Activated CD4-positive, alpha-beta T cell treated with anti-CD3 and anti-CD28 coated beads, Interleukin-2, amount 10 ng/mL, durations not matched to agents 7 days and 5 days (primary cell): ENCODE results near the gene LGALS9. TPM values are rescaled to one million over a fixed set of nuclear protein-coding genes. Genes with fewer than 3 reads are reported as not detected.
A peak's percentile ranks its signal among the peaks of the same experiment; 100 is the strongest.
"Not testable (repeated sequence)": the region's sequence is repeated elsewhere in the genome, so short reads cannot be mapped to it uniquely, and the experiment has no call there.

Experiments used
- CTCF ChIA-PET: fragments of 350-600 bp; sonication (Branson Sonifier 250); formaldehyde crosslinking; loops from one replicate; lab custom pipeline; 2021; ENCODE audit warnings: antibody characterized with exemption; lab: Charles Lee
- POLR2A ChIA-PET: fragments of 350-600 bp; sonication (Branson Sonifier 250); formaldehyde crosslinking; loops from one replicate; lab custom pipeline; 2021; ENCODE audit warnings: antibody characterized with exemption; lab: Charles Lee
- DNase-seq: peaks from one replicate; pipeline ENCODE4 v3.0.0-alpha.2; 2020
- H3K27ac Mint-ChIP-seq: one replicate; pipeline ENCODE4 v1.8.0; 2021; ENCODE audit warnings: mild to moderate bottlenecking, moderate library complexity, mixed read lengths
- H3K27me3 Mint-ChIP-seq: one replicate; pipeline ENCODE4 v1.8.0; 2021; ENCODE audit warnings: mixed read lengths
- H3K36me3 Mint-ChIP-seq: one replicate; pipeline ENCODE4 v1.8.0; 2021; ENCODE audit warnings: low read depth, mixed read lengths
- H3K4me1 Mint-ChIP-seq: one replicate; pipeline ENCODE4 v1.8.0; 2021; ENCODE audit warnings: mixed read lengths
- H3K4me3 Mint-ChIP-seq: one replicate; pipeline ENCODE4 v1.8.0; 2021; ENCODE audit warnings: mild to moderate bottlenecking, moderate library complexity, mixed read lengths
- H3K9me3 Mint-ChIP-seq: one replicate; pipeline ENCODE4 v1.8.0; 2021; ENCODE audit warnings: mixed read lengths
- total RNA-seq, 2 experiments: library from RNA; stranded (reverse); gene quantifications; one replicate each; pipeline ENCODE4 v1.2.3, GENCODE V29; 2021

Gene LGALS9
- total RNA-seq, 2 experiments from 2014 or later = 223 to 233 TPM

GRCh38 chr17:27621942-27622559, 8.9 kb upstream of the LGALS9 start:
- Mint-ChIP-seq H3K4me1 (peaks cover 20% of the 10 kb centered on the region), H3K9me3 (no peaks in the 10 kb centered on the region), H3K27me3 (no peaks in the 10 kb centered on the region), H3K4me3 (no peak overlapping the region), H3K27ac (peak overlapping the region; percentile 64), H3K36me3 (peaks cover 47% of the 10 kb centered on the region)
- no peak for DNase-seq
- CTCF ChIA-PET = interaction anchor here (0.6 to 2.7 kb wide), 6 partner anchors 8 to 331 kb away, joined by 3 to 9 read pairs (median 4); partner anchors contain the start of gene LGALS9
- POLR2A ChIA-PET = no interaction called here

- no peak for DNase-seq
- CTCF ChIA-PET = interaction anchor here (0.9 to 2.7 kb wide), 3 partner anchors 9 to 20 kb away, joined by 3 to 9 read pairs (median 4); partner anchors contain the start of gene LGALS9
- Mint-ChIP-seq H3K4me1 (peaks cover 25% of the 10 kb centered on the region), H3K9me3 (no peaks in the 10 kb centered on the region), H3K27me3 (no peaks in the 10 kb centered on the region), H3K27ac (peak overlapping the region; percentile 23), H3K4me3 (no peak overlapping the region), H3K36me3 (peaks cover 41% of the 10 kb centered on the region)
- POLR2A ChIA-PET = no interaction called here
Measured at GRCh38 chr17:27622986-27623385, 8.0 kb upstream of the LGALS9 start.

- ChIA-PET POLR2A (no interaction called here), CTCF (interaction anchor here (1.4 to 2.7 kb wide), 2 partner anchors 8 to 21 kb away, joined by 4 to 9 read pairs; partner anchors contain the start of gene LGALS9)
- no peak overlapping the region for H3K27ac Mint-ChIP-seq
- H3K27me3 Mint-ChIP-seq = no peaks in the 10 kb centered on the region
- peaks cover 39% of the 10 kb centered on the region for H3K36me3 Mint-ChIP-seq
- no peak for DNase-seq
- H3K4me1 Mint-ChIP-seq = peaks cover 31% of the 10 kb centered on the region
- H3K9me3 Mint-ChIP-seq = no peaks in the 10 kb centered on the region
- H3K4me3 Mint-ChIP-seq = no peak overlapping the region
Measured at GRCh38 chr17:27623614-27624013, 7.4 kb upstream of the LGALS9 start.

- no peak for DNase-seq
- Mint-ChIP-seq H3K4me1 (peaks cover 39% of the 10 kb centered on the region), H3K9me3 (no peaks in the 10 kb centered on the region), H3K4me3 (no peak overlapping the region), H3K27ac (peak overlapping the region; percentile 20), H3K27me3 (no peaks in the 10 kb centered on the region), H3K36me3 (peaks cover 37% of the 10 kb centered on the region)
- ChIA-PET CTCF (no interaction called here), POLR2A (no interaction called here)
Measured at GRCh38 chr17:27624539-27624938, 6.4 kb upstream of the LGALS9 start.

GRCh38 chr17:27625856-27626255, 5.1 kb upstream of the LGALS9 start:
- ChIA-PET CTCF (interaction anchor here (0.8 kb wide), 1 partner anchor 18 kb away, joined by 3 read pairs; no protein-coding TSS in a partner anchor), POLR2A (no interaction called here)
- Mint-ChIP-seq H3K36me3 (peaks cover 34% of the 10 kb centered on the region), H3K27ac (no peak overlapping the region), H3K4me1 (peaks cover 39% of the 10 kb centered on the region), H3K4me3 (no peak overlapping the region), H3K9me3 (no peaks in the 10 kb centered on the region), H3K27me3 (no peaks in the 10 kb centered on the region)
- no peak for DNase-seq

GRCh38 chr17:27627514-27627913, 3.5 kb upstream of the LGALS9 start:
- DNase-seq = no peak
- Mint-ChIP-seq H3K4me1 (peaks cover 38% of the 10 kb centered on the region), H3K27me3 (no peaks in the 10 kb centered on the region), H3K27ac (no peak overlapping the region), H3K4me3 (no peak overlapping the region), H3K9me3 (no peaks in the 10 kb centered on the region), H3K36me3 (peaks cover 35% of the 10 kb centered on the region)
- ChIA-PET POLR2A (no interaction called here), CTCF (interaction anchor here (1.6 kb wide), 1 partner anchor 24 kb away, joined by 3 read pairs; no protein-coding TSS in a partner anchor)

GRCh38 chr17:27628376-27628775, 2.6 kb upstream of the LGALS9 start:
- Mint-ChIP-seq H3K27me3 (no peaks in the 10 kb centered on the region), H3K4me3 (no peak overlapping the region), H3K36me3 (peaks cover 33% of the 10 kb centered on the region), H3K9me3 (no peaks in the 10 kb centered on the region), H3K27ac (peak overlapping the region; percentile 73), H3K4me1 (peaks cover 45% of the 10 kb centered on the region)
- CTCF ChIA-PET = interaction anchor here (1.0 to 1.6 kb wide), 2 partner anchors 19 to 25 kb away, joined by 3 read pairs; no protein-coding TSS in a partner anchor
- POLR2A ChIA-PET = no interaction called here
- peak; percentile 15 for DNase-seq

- H3K27ac Mint-ChIP-seq = peak overlapping the region; percentile 73
- POLR2A ChIA-PET, H3K9me3 Mint-ChIP-seq, H3K27me3 Mint-ChIP-seq, DNase-seq, H3K4me3 Mint-ChIP-seq: not testable (repeated sequence)
- peaks cover 53% of the 10 kb centered on the region for H3K4me1 Mint-ChIP-seq
- H3K36me3 Mint-ChIP-seq = peaks cover 31% of the 10 kb centered on the region
- CTCF ChIA-PET = interaction anchor here (1.0 to 2.4 kb wide), 3 partner anchors 19 to 26 kb away, joined by 3 to 5 read pairs (median 3); no protein-coding TSS in a partner anchor
Measured at GRCh38 chr17:27629260-27629659, 1.7 kb upstream of the LGALS9 start.

- Mint-ChIP-seq H3K36me3 (peaks cover 34% of the 10 kb centered on the region), H3K4me3 (peak overlapping the region; percentile 94), H3K9me3 (no peaks in the 10 kb centered on the region), H3K27ac (peak overlapping the region; percentile 94), H3K27me3 (no peaks in the 10 kb centered on the region), H3K4me1 (peaks cover 65% of the 10 kb centered on the region)
- POLR2A ChIA-PET = interaction anchor here (1.2 kb wide), 1 partner anchor 150 kb away, joined by 3 read pairs; no protein-coding TSS in a partner anchor
- CTCF ChIA-PET = interaction anchor here (1.5 to 2.4 kb wide), 4 partner anchors 9 to 28 kb away, joined by 3 to 9 read pairs (median 6); no protein-coding TSS in a partner anchor
- DNase-seq = peak; percentile 29
Measured at GRCh38 chr17:27631411-27631760, 398 bp downstream of the LGALS9 start.

GRCh38 chr17:27631897-27632725, 1.1 kb downstream of the LGALS9 start:
- ChIA-PET POLR2A (interaction anchor here (1.2 kb wide), 1 partner anchor 151 kb away, joined by 3 read pairs; no protein-coding TSS in a partner anchor), CTCF (interaction anchor here (0.9 to 2.3 kb wide), 5 partner anchors 10 to 299 kb away, joined by 3 to 9 read pairs (median 3); no protein-coding TSS in a partner anchor)
- peak overlapping the region; percentile 94 for H3K4me3 Mint-ChIP-seq
- peaks cover 31% of the 10 kb centered on the region for H3K36me3 Mint-ChIP-seq
- H3K27me3 Mint-ChIP-seq = no peaks in the 10 kb centered on the region
- H3K27ac Mint-ChIP-seq = peak overlapping the region; percentile 94
- no peaks in the 10 kb centered on the region for H3K9me3 Mint-ChIP-seq
- H3K4me1 Mint-ChIP-seq = peaks cover 65% of the 10 kb centered on the region
- DNase-seq = no peak

GRCh38 chr17:27632766-27633165, 1.8 kb downstream of the LGALS9 start:
- DNase-seq, POLR2A ChIA-PET, H3K9me3 Mint-ChIP-seq, H3K27me3 Mint-ChIP-seq: not testable (repeated sequence)
- peak overlapping the region; percentile 94 for H3K4me3 Mint-ChIP-seq
- peaks cover 31% of the 10 kb centered on the region for H3K36me3 Mint-ChIP-seq
- H3K4me1 Mint-ChIP-seq = peaks cover 63% of the 10 kb centered on the region
- CTCF ChIA-PET = interaction anchor here (0.9 to 2.3 kb wide), 4 partner anchors 11 to 300 kb away, joined by 3 to 9 read pairs (median 4); no protein-coding TSS in a partner anchor
- H3K27ac Mint-ChIP-seq = peak overlapping the region; percentile 83

GRCh38 chr17:27633312-27634025, 2.5 kb downstream of the LGALS9 start:
- no peaks in the 10 kb centered on the region for H3K27me3 Mint-ChIP-seq
- CTCF ChIA-PET = interaction anchor here (0.8 to 0.9 kb wide), 2 partner anchors 21 to 31 kb away, joined by 3 read pairs; no protein-coding TSS in a partner anchor
- H3K27ac Mint-ChIP-seq = peak overlapping the region; percentile 83
- POLR2A ChIA-PET = no interaction called here
- peaks cover 31% of the 10 kb centered on the region for H3K36me3 Mint-ChIP-seq
- DNase-seq = no peak
- H3K4me1 Mint-ChIP-seq = peaks cover 56% of the 10 kb centered on the region
- no peaks in the 10 kb centered on the region for H3K9me3 Mint-ChIP-seq
- H3K4me3 Mint-ChIP-seq = peak overlapping the region; percentile 94
